ENCODE data around the gene AHCYL2. TPM values are rescaled to one million over a fixed set of nuclear protein-coding genes. Genes with fewer than 3 reads are reported as not detected.

AHCYL2 gene
- total RNA-seq, 2 experiments from 2014 or later = 5.0 to 8.7 TPM

DNA sequence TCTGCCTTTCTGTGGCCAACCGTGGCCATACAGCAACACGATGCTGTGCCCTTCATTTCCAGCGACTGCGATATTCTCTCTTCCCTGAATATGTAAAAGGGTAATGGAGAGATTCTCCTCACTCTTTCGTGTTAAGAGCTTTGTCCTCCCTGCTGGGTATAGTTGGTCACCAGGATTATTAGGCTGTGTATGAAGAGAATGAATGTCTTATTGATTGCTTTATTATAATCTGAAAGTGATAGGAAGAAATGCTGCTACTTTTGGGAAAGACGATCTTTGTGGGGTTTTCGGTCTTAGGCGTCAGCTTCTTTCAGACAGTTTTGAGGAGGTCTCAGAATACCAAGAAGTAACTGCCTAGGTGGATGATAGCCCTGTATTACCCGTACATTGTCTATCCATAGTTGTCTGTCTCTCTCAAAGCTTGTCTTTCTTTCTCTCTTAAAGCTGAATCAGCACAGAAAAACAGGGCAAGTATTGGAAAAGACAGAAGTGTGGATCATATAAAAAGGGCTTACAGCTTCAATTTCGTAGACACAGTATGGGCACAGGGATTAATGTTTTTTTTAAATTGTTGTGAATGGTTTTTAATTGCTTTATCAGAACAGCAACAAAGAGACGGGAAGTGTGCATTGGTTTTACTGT lies 1.2 kb downstream of the AHCYL2 start:
- peak overlapping the region; percentile 64; the same call in 1 of the 2 replicates for H2AFZ ChIP-seq (ENCODE audit: low read length)
- ChIA-PET POLR2A (interaction anchor here (0.5 to 1.8 kb wide), 4 partner anchors 16 to 69 kb away, joined by 3 to 5 read pairs (median 4); no protein-coding TSS in a partner anchor), CTCF (ENCODE audit: unreplicated experiment) (interaction anchor here (0.8 kb wide), 1 partner anchor 142 kb away, joined by 3 read pairs; no protein-coding TSS in a partner anchor)
- no peak overlapping the region for H3K27ac ChIP-seq (ENCODE audit: low read depth, low read length, poor library complexity, severe bottlenecking)
- peaks cover 41% of the 10 kb centered on the region for H3K4me1 ChIP-seq (ENCODE audit: insufficient read depth, low read length, poor library complexity, severe bottlenecking)
- TF ChIP-seq EZH2phosphoT487 (IDR thresholded peaks at IDR 0.05; ENCODE audit: borderline replicate concordance, low read depth, low read length) = no peak
- TF ChIP-seq, protein P1, sequence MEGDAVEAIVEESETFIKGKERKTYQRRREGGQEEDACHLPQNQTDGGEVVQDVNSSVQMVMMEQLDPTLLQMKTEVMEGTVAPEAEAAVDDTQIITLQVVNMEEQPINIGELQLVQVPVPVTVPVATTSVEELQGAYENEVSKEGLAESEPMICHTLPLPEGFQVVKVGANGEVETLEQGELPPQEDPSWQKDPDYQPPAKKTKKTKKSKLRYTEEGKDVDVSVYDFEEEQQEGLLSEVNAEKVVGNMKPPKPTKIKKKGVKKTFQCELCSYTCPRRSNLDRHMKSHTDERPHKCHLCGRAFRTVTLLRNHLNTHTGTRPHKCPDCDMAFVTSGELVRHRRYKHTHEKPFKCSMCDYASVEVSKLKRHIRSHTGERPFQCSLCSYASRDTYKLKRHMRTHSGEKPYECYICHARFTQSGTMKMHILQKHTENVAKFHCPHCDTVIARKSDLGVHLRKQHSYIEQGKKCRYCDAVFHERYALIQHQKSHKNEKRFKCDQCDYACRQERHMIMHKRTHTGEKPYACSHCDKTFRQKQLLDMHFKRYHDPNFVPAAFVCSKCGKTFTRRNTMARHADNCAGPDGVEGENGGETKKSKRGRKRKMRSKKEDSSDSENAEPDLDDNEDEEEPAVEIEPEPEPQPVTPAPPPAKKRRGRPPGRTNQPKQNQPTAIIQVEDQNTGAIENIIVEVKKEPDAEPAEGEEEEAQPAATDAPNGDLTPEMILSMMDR (conservative IDR thresholded peaks at IDR 0.05; ENCODE audit: low read length) = no peak
- peak overlapping the region; percentile 81 for H3K4me3 ChIP-seq (ENCODE audit: low read depth, low read length, poor library complexity, severe bottlenecking)
- H4K20me1 ChIP-seq (ENCODE audit: insufficient read depth, low read length) = peaks cover 4% of the 10 kb centered on the region; the same call in 1 of the 2 replicates
- no peak for DNase-seq (ENCODE audit: low spot score)
- H3K4me2 ChIP-seq (ENCODE audit: low read length) = peak overlapping the region; percentile 85
- intact Hi-C loops (cut with micrococcal nuclease; ENCODE audit: unreplicated experiment) = loop anchor here (2.0 kb wide), 1 partner anchor 45 kb away; no protein-coding TSS in a partner anchor
- no peaks in the 10 kb centered on the region for H3K9me3 ChIP-seq (ENCODE audit: low read length)
- H3K79me2 ChIP-seq (ENCODE audit: insufficient read depth, low read depth, low read length) = no peaks in the 10 kb centered on the region
- no peaks in the 10 kb centered on the region for H3K9me2 ChIP-seq (ENCODE audit: insufficient read depth, low read length)
- TSS peak; percentile 50 for BruUV-seq (replicated peaks)
- H3K36me3 ChIP-seq (ENCODE audit: insufficient read depth, low read length) = no peaks in the 10 kb centered on the region

DNA sequence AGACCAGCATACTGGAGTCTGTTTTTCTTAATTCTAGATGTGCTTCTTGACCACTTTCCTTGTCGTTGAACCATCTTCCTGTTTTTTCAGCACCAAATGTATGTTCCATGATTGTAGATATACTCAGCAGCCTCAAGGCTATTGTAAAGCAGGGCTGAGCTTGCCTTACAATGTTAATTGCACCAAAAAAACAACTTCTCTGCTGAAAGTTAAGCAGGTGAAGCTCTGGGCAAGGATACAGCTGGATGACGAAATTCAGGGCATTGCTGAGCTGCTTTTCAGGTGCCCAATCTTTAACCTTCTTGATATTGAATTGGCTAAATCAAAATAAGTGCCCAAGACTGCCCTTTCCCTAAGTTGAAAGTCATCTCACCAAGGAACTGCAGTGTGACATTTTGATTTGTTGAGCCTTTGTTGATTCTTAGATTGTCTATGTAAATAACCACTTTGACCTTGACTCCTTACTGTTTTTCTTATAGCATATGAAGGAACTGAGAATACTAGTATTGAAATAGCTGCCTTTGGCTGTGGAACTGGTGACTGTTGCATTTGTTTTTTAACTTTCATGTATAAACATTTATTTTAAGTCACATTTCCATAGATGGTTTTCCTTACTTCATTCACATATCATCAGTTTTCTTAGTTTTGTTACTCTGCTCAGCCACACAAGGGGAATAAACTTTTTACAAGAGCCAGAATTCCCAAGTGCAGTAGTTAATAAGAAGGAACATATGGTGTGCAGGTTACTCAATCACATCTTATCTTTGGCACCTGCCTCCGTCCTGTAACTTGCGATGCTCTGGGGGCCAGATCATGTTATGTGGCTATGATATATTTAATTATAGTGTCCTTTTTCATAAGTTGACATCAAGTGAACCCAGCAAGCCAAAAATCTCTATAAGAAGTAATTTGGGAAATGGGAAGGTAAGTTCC lies 3.1 kb downstream of the AHCYL2 start:
- BruUV-seq (replicated peaks) = no TSS peak

More for the DNA sequence above, 3.1 kb downstream of the AHCYL2 start:
- TF ChIP-seq EZH2phosphoT487 (IDR thresholded peaks at IDR 0.05; ENCODE audit: borderline replicate concordance, low read depth, low read length) = no peak
- TF ChIP-seq, protein P1 (conservative IDR thresholded peaks at IDR 0.05; ENCODE audit: low read length) = no peak
- Histone ChIP-seq H3K27ac (ENCODE audit: low read depth, low read length, poor library complexity, severe bottlenecking) (no peak overlapping the region), H3K4me3 (ENCODE audit: low read depth, low read length, poor library complexity, severe bottlenecking) (no peak overlapping the region), H3K9me2 (ENCODE audit: insufficient read depth, low read length) (no peaks in the 10 kb centered on the region), H3K79me2 (ENCODE audit: insufficient read depth, low read depth, low read length) (no peaks in the 10 kb centered on the region), H3K4me2 (ENCODE audit: low read length) (no peak overlapping the region), H3K4me1 (ENCODE audit: insufficient read depth, low read length, poor library complexity, severe bottlenecking) (peaks cover 26% of the 10 kb centered on the region), H3K36me3 (ENCODE audit: insufficient read depth, low read length) (no peaks in the 10 kb centered on the region), H4K20me1 (ENCODE audit: insufficient read depth, low read length) (peaks cover 4% of the 10 kb centered on the region; the same call in 1 of the 2 replicates), H2AFZ (ENCODE audit: low read length) (no peak overlapping the region), H3K9me3 (ENCODE audit: low read length) (no peaks in the 10 kb centered on the region)
- ChIA-PET POLR2A (interaction anchor here (0.5 to 0.6 kb wide), 2 partner anchors 50 to 56 kb away, joined by 3 read pairs; no protein-coding TSS in a partner anchor), CTCF (ENCODE audit: unreplicated experiment) (no interaction called here)
- intact Hi-C loops (cut with micrococcal nuclease; ENCODE audit: unreplicated experiment) = no loop called here
- DNase-seq (ENCODE audit: low spot score) = no peak

Data from OCI-LY7 (cell line).